Activated CD8-positive, alpha-beta memory T cell treated with anti-CD3 and anti-CD28 coated beads, Interleukin-2, amount 50 U/mL, for 1 hour (primary cell): ENCODE results near the gene IFNL3.
"Not testable (repeated sequence)": the region's sequence is repeated elsewhere in the genome, so short reads cannot be mapped to it uniquely, and the experiment has no call there.

ENCODE experiments used
- DNase-seq: peaks from one replicate; pipeline ENCODE4 v3.0.0-alpha.2; 2020; ENCODE audit errors: extremely low read depth

Gene IFNL3

GRCh38 chr19:39244410-39245100, at the start of gene IFNL3:
Gene IFNL3, minus strand, starts transcription at chr19:39245006. Its CDS starts 39 bp downstream, at chr19:39244967.
- DNase-seq: not testable (repeated sequence)

DNA sequence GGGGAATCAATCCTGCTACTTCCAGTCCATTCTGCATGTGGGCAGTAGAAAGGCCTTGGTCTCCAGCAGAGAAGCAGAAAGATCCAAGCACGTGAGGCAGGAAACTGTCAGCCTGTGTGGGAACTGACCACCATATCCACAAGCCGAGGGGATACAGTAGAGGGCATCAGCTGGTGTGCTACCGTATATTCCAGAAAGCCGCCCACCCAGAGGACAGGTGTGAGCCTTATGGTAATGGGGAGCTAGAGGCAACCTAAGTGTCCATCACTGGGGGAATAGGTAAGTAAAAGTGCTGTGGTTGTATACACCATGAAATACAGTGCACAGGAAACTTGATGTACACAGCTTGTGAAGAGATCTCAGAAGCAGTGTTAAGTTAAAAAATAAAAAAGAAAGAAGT, 48.6 kb upstream of the IFNL3 start:
- DNase-seq: no peak

DNA sequence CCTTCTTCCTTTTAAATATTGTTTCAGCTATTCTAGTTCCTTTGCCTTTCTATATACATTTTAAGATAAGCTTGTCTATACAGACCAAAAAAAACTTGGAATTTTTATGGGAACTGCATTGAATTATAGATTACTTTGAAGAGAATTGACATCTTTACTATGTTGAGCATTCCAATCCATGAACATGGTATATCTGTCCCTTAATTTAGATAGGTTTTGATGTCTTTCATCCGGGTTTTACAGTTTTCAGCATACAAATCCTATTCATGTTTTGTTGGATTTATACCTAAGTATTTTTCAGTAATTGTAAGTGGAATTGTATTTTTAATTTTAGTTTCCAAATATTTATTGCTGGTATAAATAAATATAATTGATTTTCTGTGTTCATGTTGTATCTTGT, 39.2 kb upstream of the IFNL3 start:
- DNase-seq: no peak

GRCh38 chr19:39282021-39282420, 37.2 kb upstream of the IFNL3 start:
- DNase-seq: no peak

DNA sequence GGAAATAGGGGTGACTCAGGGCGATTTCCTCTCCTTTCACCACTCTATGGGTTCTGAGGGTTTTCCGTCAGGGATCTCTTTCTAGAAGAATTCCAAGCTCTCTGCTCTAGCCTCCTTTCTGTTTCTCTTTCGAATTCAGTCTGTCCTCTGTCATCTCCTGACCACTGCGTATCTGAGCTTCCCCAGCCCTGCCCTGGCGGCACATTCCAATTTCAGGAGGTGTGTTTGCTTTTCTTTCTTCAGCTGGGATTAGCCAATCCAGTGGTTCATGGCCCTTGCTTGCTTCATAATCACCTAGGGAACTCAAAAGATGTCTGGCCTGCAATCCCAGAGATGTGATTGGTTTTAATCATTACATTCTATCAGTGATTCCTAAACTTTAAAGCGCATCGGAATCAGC, 32.8 kb upstream of the IFNL3 start:
- DNase-seq: no peak

GRCh38 chr19:39276740-39277139, 31.9 kb upstream of the IFNL3 start:
- no peak for DNase-seq

- DNase-seq: no peak
Measured at GRCh38 chr19:39275578-39275977, 30.8 kb upstream of the IFNL3 start.

DNA sequence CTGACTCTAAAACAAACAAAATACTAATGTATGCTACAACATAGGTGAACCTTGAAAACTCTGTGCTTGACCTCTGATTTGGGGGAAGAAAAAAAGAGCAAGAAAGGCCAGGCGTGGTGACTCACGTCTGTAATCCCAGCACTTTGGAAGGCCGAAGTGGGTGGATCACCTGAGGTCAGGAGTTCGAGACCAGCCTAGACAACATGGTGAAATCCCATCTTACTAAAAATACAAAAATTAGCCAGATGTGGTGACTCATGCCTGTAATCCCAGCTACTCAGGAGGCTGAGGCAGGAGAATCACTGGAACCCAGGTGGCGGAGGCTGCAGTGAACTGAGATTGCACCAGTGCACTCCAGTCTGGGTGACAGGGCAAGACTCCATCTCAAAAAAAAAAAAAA, 29.1 kb upstream of the IFNL3 start:
- not testable (repeated sequence) for DNase-seq

GRCh38 chr19:39270036-39270871, 25.4 kb upstream of the IFNL3 start:
- DNase-seq: no peak

GRCh38 chr19:39269369-39269768, 24.6 kb upstream of the IFNL3 start:
- not testable (repeated sequence) for DNase-seq

GRCh38 chr19:39268531-39269223, 23.9 kb upstream of the IFNL3 start:
- not testable (repeated sequence) for DNase-seq

DNA sequence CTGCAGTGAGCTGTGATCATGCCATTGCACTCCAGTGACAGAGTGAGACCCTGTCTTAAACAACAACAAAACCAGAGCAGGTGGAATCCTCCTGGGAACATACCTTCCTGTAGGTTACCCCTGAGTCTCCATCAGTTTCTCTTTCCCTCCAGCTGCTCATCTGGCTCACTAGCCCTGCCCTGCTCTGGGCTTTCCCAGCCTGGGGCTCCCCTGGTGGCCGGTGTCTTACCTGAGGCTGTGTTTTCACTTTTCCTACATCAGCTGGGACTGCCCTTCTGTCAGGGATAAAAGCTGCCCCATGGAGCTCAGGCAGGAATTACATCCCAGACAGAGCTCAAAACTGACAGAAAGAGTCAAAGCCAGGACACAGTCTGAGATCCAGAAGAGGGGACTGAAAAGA, 23.3 kb upstream of the IFNL3 start, which contains the start of gene IFNL2:
TSS of gene IFNL2 (plus strand) at position 312 of the 400 bp plus-strand sequence. CDS start 173 bp downstream, outside the sequence.
- not testable (repeated sequence) for DNase-seq

DNA sequence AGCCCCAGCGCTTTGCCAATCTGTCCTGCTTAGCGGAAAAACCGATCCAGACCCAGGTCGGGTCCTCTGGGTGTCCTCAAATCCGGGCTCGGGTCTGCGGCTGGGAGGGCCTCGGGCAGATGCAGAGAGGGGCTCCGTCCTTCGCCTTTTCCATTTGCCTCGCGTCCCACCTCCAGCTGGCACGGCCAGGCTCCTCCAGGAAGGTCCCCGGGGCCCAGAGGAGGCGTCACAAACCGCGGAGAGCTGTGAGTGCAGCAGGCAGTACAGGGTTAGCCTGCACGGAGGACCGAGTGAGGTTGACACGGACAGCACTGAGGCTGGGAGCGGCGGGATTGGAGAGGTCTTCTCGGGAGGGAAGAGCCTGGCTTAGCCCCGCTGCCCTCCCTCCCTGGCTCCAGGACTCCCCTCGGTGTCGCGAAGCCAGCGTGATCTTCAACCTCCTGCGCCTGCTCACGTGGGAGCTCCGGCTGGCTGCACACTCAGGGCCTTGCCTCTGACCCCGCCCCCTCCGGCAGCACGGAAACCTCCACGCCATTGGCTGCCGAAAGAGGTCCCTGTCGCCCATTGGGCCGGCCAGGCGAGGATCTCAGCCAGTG, 20.6 kb upstream of the IFNL3 start:
- DNase-seq: no peak

DNA sequence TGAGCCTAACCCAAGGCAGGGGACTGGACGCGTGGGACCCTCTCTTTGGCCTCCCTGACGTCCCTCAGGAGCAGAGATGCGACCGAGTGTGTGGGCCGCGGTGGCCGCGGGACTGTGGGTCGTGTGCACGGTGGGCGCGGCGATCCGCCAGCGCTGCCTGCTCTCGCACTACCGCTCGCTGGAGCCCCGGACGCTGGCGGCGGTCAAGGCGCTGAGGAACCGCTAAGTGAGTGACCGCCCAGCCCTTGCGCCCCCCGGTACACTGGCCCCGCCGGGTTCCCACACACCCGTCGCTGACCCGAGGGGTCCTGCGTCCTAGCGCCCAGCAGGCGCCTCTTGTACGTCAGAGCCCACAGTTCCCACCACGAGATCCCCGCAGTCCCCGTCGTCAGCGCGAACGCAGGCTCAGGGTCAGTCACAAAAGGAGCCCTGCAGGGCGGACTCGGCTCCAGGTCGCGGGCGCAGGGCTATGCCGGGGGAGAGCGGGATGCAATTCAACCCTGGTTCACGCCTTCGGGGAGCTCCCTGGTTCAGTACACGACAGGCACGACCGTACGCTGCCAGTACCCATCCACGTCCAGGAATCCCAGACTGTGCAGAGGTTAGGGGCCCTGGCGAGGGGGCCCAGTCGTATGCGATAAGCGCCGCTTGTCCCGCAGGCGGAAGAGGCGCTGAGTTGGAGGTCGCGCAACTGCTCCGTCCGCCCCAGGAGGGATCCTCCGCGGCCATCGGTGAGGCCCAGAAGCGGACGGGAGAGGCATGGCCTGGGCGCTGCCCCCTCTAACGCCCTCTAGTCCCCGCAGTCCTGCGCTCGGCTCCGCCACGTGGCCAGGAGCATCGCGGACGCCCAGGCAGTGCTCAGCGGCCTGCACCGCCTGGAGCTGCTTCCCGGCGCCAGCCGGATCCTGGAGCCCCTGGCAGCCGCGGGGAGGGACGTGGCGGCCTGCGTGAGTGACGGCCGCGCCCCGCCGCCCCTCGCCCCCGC, 19.8 kb upstream of the IFNL3 start:
- DNase-seq: no peak

- DNase-seq: no peak
Measured at GRCh38 chr19:39263912-39264305, 19.1 kb upstream of the IFNL3 start.

DNA sequence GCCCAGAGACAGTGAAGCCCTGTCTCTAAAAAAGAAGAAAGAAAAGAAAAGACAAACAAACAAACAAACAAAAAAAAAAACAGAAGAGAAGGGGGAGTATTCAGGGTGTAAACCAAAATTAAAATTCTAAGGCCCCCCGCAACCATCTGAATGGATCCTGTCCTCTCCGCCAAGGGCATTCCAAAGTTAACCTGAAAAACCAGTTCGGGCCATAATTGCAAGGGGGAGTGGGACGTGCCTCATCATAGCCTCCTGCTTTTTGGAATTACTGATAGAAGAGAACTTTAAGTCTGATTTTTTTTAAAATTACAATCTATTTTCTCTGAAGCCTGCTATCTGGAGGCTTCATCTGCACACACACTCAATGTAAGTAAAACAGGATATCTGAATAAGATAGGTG, 17.7 kb upstream of the IFNL3 start:
- no peak for DNase-seq

DNA sequence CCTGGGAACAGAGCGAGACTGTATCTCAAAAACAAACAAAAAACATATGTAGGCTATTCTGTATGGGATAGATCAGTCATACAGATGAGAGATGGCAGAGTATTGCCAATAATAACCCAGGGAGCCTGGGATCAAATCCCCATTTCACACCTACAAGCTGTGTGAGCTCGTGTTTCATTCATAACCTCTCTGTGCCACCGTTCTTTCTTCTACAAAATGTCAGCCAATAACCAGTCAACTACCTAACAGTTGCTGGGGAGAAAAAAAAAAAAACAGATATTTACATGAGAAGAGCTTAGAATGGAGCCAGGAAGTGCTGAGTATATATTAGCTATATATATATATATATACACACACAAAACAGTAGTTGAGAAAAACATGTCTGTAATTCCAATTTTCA, 16.9 kb upstream of the IFNL3 start:
- no peak for DNase-seq

GRCh38 chr19:39257227-39257626, 12.4 kb upstream of the IFNL3 start:
- DNase-seq: no peak

DNA sequence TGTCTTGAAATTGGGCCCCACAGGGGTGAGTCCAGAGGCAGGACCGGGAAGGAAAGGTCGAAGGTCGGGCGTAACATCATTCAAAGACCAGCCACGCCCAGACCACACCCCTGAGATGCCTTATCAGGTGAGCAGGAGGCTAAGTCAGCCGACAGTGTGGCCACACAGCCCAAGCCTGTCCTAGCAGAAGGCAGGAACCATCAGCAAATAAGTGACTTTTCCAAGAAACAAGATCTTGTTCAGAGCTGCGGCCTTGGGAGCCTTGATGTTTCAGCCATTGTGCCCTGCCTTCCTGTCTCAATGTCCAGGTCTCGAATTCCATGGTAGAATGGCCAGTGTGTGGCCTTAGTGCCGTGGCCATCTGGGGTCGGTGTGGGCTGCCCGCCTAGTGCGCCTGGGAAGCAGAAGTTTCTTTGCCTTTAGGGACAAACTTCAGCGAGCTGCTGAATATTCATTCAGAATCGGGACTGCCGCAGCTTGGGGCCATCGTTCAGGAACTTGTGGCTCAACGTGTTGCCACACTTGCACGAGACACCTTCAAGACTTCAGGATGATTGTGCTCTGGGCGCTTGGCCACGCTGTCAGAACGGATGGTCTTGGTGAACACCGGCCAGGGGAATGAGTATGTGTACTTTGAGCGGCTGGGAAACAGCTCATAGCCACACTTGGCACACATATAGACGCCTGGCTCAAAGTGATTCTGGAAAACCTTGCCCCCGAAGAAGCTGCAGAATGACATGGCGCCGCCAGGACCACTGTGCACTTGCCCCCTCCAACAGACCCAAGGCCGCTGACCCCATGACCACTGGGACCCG, 9.9 kb upstream of the IFNL3 start:
- no peak for DNase-seq
